Endodermal cell (in vitro differentiated cells): ENCODE results near the gene ZNF771. TPM values are rescaled to one million over a fixed set of nuclear protein-coding genes. Genes with fewer than 3 reads are reported as not detected.

Experiments
- DNase-seq: peaks from one replicate; pipeline ENCODE4 v3.0.0-alpha.2; 2017
- H3K27ac ChIP-seq: 2 replicates; pipeline ENCODE4 v1.5.1; 2013; ENCODE audit warnings: mild to moderate bottlenecking, low read depth, low read length, moderate library complexity
- H3K27me3 ChIP-seq: 2 replicates; pipeline ENCODE4 v1.6.1; 2013; ENCODE audit warnings: mild to moderate bottlenecking, low read length, moderate library complexity; ENCODE audit not compliant: insufficient read depth, control insufficient read depth, poor library complexity, severe bottlenecking
- H3K36me3 ChIP-seq: 2 replicates; pipeline ENCODE4 v1.7.0; 2013; ENCODE audit warnings: mild to moderate bottlenecking, low read length, moderate library complexity; ENCODE audit not compliant: control insufficient read depth, insufficient read depth
- H3K4me1 ChIP-seq: one replicate; pipeline ENCODE4 v1.7.0; 2013; ENCODE audit warnings: low read length; ENCODE audit not compliant: control insufficient read depth, insufficient read depth
- H3K4me3 ChIP-seq: 2 replicates; pipeline ENCODE4 v1.5.1; 2013; ENCODE audit warnings: mild to moderate bottlenecking, low read length, moderate library complexity
- H3K9ac ChIP-seq: 2 replicates; pipeline ENCODE4 v1.6.1; 2013; ENCODE audit warnings: mild to moderate bottlenecking, low read length, moderate library complexity; ENCODE audit not compliant: poor library complexity, severe bottlenecking; ENCODE audit errors: extremely low read depth
- H3K9me3 ChIP-seq: 2 replicates; pipeline ENCODE4 v1.6.1; 2013; ENCODE audit warnings: mild to moderate bottlenecking, low read length, moderate library complexity; ENCODE audit not compliant: control insufficient read depth
- H3K27ac Mint-ChIP-seq: 2 replicates; pipeline ENCODE4 v1.8.0; 2020; ENCODE audit warnings: mixed read lengths
- H3K27me3 Mint-ChIP-seq: 2 replicates; pipeline ENCODE4 v1.8.0; 2021; ENCODE audit warnings: mild to moderate bottlenecking, mixed read lengths; ENCODE audit not compliant: insufficient read depth
- H3K36me3 Mint-ChIP-seq: 2 replicates; pipeline ENCODE4 v1.8.0; 2020; ENCODE audit warnings: low read depth, mixed read lengths
- H3K4me1 Mint-ChIP-seq: 2 replicates; pipeline ENCODE4 v1.8.0; 2020; ENCODE audit warnings: mixed read lengths
- H3K4me3 Mint-ChIP-seq: 2 replicates; pipeline ENCODE4 v1.8.0; 2020; ENCODE audit warnings: mild to moderate bottlenecking, moderate library complexity, mixed read lengths
- H3K9me3 Mint-ChIP-seq: 2 replicates; pipeline ENCODE4 v1.8.0; 2020; ENCODE audit warnings: mild to moderate bottlenecking, mixed read lengths
- CTCF ChIP-seq: fragments of 200-600 bp; sonication (generic); conservative IDR thresholded peaks from 2 replicates; pipeline ENCODE4 v1.5.0; 2021; ENCODE audit warnings: antibody characterized with exemption, mild to moderate bottlenecking
- WGBS, 2 experiments: methylation state at CpG; one replicate each; pipeline versions ENCODE4 v1.1.5 to v1.1.7; 2013; ENCODE audit warnings: missing lambda C conversion rate in 2 of 2, mixed read lengths in 1 of 2; ENCODE audit not compliant: insufficient coverage in 1 of 2, insufficient read length in 1 of 2; 5-methylcytosine and 5-hydroxymethylcytosine counted together
- total RNA-seq, 2 donors: library from RNA; stranded (reverse); fragmentation: NEBNext Ultra II Directional in 1 of 2; extraction: Animal tissue kit (Norgen Biotek cat#: 25700) in 1 of 2; gene quantifications; 2 replicates in 1 of 2; 3 replicates in 1 of 2; pipeline ENCODE4 v1.2.1, GENCODE V29; 2021

The ZNF771 gene
- total RNA-seq, 2 donors from 2014 or later: 14.7 to 16.6 TPM

- no peak overlapping the region for H3K4me3 ChIP-seq
Measured at GRCh38 chr16:30380072-30380802, 27.2 kb upstream of the ZNF771 start.

GRCh38 chr16:30380803-30381208, 26.6 kb upstream of the ZNF771 start:
- DNase-seq: no peak
- peaks cover 3% of the 10 kb centered on the region for H3K4me1 ChIP-seq
- no peak overlapping the region for H3K4me3 Mint-ChIP-seq
- H3K4me3 ChIP-seq: no peak overlapping the region
- H3K36me3 ChIP-seq: peaks cover 8% of the 10 kb centered on the region
- WGBS, 2 experiments: 95% methylated on average over 4 to 6 of the region's 6 CpGs
- peaks cover 3% of the 10 kb centered on the region for H3K36me3 Mint-ChIP-seq
- peaks cover 5% of the 10 kb centered on the region for H3K4me1 Mint-ChIP-seq
- TF ChIP-seq CTCF: no peak
- H3K9me3 Mint-ChIP-seq: peaks cover 2% of the 10 kb centered on the region
- peaks cover 4% of the 10 kb centered on the region for H3K27me3 Mint-ChIP-seq
- no peaks in the 10 kb centered on the region for H3K9me3 ChIP-seq
- no peak overlapping the region for H3K27ac ChIP-seq
- no peak overlapping the region for H3K27ac Mint-ChIP-seq
- no peaks in the 10 kb centered on the region for H3K27me3 ChIP-seq
- no peak overlapping the region for H3K9ac ChIP-seq

More at GRCh38 chr16:30380072-30380802, 27.2 kb upstream of the ZNF771 start:
- Mint-ChIP-seq H3K4me3 (peak overlapping the region; percentile 92), H3K36me3 (peaks cover 3% of the 10 kb centered on the region), H3K27ac (no peak overlapping the region), H3K4me1 (peaks cover 10% of the 10 kb centered on the region), H3K27me3 (peaks cover 4% of the 10 kb centered on the region), H3K9me3 (no peaks in the 10 kb centered on the region)
- Histone ChIP-seq H3K27me3 (no peaks in the 10 kb centered on the region), H3K36me3 (peaks cover 8% of the 10 kb centered on the region), H3K9me3 (no peaks in the 10 kb centered on the region), H3K4me1 (peaks cover 6% of the 10 kb centered on the region), H3K9ac (no peak overlapping the region), H3K27ac (no peak overlapping the region)
- 90 to 96% methylated on average over 3 to 4 of the region's 4 CpGs for WGBS, 2 experiments
- TF ChIP-seq CTCF: no peak
- DNase-seq: no peak

GRCh38 chr16:30381291-30382041, 25.9 kb upstream of the ZNF771 start:
- H3K9me3 ChIP-seq: no peaks in the 10 kb centered on the region
- H3K27me3 ChIP-seq: no peaks in the 10 kb centered on the region
- 92 to 93% methylated on average over 2 to 13 of the region's 13 CpGs for WGBS, 2 experiments
- Mint-ChIP-seq H3K4me3 (no peak overlapping the region), H3K27ac (peak overlapping the region; percentile 39), H3K27me3 (peaks cover 4% of the 10 kb centered on the region), H3K9me3 (peaks cover 2% of the 10 kb centered on the region), H3K36me3 (peaks cover 3% of the 10 kb centered on the region), H3K4me1 (peaks cover 5% of the 10 kb centered on the region)
- H3K4me3 ChIP-seq: no peak overlapping the region
- no peak for TF ChIP-seq CTCF
- no peak overlapping the region for H3K9ac ChIP-seq
- H3K4me1 ChIP-seq: peaks cover 3% of the 10 kb centered on the region
- no peak for DNase-seq
- H3K27ac ChIP-seq: no peak overlapping the region
- H3K36me3 ChIP-seq: peaks cover 8% of the 10 kb centered on the region
